Body of pancreas (tissue), 4 donors: ENCODE results near the gene MYLIP.

Source experiments
- POLR2A ChIP-seq, 3 donors: fragments of 450-650 bp; IDR thresholded peaks; one replicate each; pipeline ENCODE4 v1.6.1; 2016; ENCODE audit warnings: antibody characterized with exemption in 3 of 3, mild to moderate bottlenecking in 2 of 3
- TF ChIP-seq, protein P1 (sequence below), 7 experiments: fragments of 450-650 bp in 4 of 7; fragments of 200-600 bp in 3 of 7; sonication (generic) in 3 of 7; IDR thresholded peaks; one replicate each; pipeline ENCODE4 v1.5.1; 2016 to 2019; ENCODE audit warnings: antibody characterized with exemption in 7 of 7

- TF ChIP-seq, protein P1, sequence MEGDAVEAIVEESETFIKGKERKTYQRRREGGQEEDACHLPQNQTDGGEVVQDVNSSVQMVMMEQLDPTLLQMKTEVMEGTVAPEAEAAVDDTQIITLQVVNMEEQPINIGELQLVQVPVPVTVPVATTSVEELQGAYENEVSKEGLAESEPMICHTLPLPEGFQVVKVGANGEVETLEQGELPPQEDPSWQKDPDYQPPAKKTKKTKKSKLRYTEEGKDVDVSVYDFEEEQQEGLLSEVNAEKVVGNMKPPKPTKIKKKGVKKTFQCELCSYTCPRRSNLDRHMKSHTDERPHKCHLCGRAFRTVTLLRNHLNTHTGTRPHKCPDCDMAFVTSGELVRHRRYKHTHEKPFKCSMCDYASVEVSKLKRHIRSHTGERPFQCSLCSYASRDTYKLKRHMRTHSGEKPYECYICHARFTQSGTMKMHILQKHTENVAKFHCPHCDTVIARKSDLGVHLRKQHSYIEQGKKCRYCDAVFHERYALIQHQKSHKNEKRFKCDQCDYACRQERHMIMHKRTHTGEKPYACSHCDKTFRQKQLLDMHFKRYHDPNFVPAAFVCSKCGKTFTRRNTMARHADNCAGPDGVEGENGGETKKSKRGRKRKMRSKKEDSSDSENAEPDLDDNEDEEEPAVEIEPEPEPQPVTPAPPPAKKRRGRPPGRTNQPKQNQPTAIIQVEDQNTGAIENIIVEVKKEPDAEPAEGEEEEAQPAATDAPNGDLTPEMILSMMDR (IDR thresholded peaks at IDR 0.05): no peak
- TF ChIP-seq POLR2A (IDR thresholded peaks at IDR 0.05): no peak
Measured at GRCh38 chr6:16132909-16133308, 4.0 kb downstream of the MYLIP start.
